ENCODE data around the gene LIPK. TPM values are rescaled to one million over a fixed set of nuclear protein-coding genes. Genes with fewer than 3 reads are reported as not detected.
"Not testable (repeated sequence)": the region's sequence is repeated elsewhere in the genome, so short reads cannot be mapped to it uniquely, and the experiment has no call there.

LIPK gene
- total RNA-seq, 1 experiment from 2014 or later: not detected

- Histone ChIP-seq H2AFZ (no peak overlapping the region), H3K36me3 (ENCODE audit: low read depth) (no peaks in the 10 kb centered on the region), H3K9me3 (ENCODE audit: insufficient read depth, low read depth) (no peaks in the 10 kb centered on the region), H3K4me1 (replicated peaks; ENCODE audit: insufficient read depth) (no peaks in the 10 kb centered on the region), H3K4me2 (no peak overlapping the region), H3K79me2 (ENCODE audit: low read depth) (no peaks in the 10 kb centered on the region), H3K9me2 (ENCODE audit: insufficient read depth) (no peaks in the 10 kb centered on the region), H3K4me3 (no peak overlapping the region), H3K27me3 (ENCODE audit: insufficient read depth, low read depth) (no peaks in the 10 kb centered on the region), H3K27ac (no peak overlapping the region), H4K20me1 (ENCODE audit: insufficient read depth) (no peaks in the 10 kb centered on the region), H3F3A (ENCODE audit: insufficient read depth, low read depth) (no peaks in the 10 kb centered on the region)
- BruUV-seq (replicated peaks): no TSS peak
- no peak for DNase-seq
- TF ChIP-seq, protein P1, sequence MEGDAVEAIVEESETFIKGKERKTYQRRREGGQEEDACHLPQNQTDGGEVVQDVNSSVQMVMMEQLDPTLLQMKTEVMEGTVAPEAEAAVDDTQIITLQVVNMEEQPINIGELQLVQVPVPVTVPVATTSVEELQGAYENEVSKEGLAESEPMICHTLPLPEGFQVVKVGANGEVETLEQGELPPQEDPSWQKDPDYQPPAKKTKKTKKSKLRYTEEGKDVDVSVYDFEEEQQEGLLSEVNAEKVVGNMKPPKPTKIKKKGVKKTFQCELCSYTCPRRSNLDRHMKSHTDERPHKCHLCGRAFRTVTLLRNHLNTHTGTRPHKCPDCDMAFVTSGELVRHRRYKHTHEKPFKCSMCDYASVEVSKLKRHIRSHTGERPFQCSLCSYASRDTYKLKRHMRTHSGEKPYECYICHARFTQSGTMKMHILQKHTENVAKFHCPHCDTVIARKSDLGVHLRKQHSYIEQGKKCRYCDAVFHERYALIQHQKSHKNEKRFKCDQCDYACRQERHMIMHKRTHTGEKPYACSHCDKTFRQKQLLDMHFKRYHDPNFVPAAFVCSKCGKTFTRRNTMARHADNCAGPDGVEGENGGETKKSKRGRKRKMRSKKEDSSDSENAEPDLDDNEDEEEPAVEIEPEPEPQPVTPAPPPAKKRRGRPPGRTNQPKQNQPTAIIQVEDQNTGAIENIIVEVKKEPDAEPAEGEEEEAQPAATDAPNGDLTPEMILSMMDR (conservative IDR thresholded peaks at IDR 0.05): peak; percentile 33; the same call in 1 of the 2 replicates
- no peak for TF ChIP-seq EZH2 (IDR thresholded peaks at IDR 0.05; ENCODE audit: low read depth)
- intact Hi-C loops (cut with micrococcal nuclease; ENCODE audit: unreplicated experiment): no loop called here
- POLR2A ChIA-PET (ENCODE audit: unreplicated experiment): no interaction called here
- CTCF ChIA-PET: no interaction called here
Measured at GRCh38 chr10:88693392-88694020, 12.5 kb upstream of the LIPK start.

DNA sequence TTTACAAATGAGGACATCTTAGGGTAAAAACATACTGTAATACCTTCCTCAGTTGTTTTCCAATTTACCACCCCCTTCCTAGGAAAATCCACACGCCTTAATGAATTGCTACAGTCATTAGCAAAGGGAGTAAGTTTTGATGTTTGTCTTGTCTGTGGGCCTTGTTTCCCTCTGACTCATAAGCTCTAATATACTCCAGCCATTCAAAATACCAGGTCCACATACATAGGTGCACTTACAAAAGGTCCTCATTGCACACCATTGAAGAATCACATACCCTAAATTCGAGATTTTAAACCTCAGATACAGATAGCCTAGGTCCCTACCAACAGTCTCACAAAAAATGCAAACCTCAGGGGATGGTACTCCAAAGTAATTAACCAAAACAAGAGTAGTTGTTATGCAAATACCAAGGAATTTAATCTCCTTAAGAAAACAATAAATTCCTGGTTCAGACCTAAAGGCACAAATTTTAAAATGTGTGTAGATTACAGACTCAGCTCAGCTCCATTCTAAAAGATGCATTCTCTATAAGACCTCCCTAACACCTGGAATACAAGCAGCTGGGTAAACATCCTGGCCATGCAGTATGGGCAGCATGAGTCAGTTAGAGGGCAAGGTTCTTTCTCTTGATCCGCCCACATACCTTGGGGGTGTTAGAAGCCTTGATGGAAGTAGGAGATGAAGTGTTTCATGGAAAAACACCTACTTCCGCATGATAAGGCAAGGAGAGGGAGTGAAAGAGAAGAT is 3.0 kb upstream of the LIPK start:
- peak overlapping the region; percentile 36 for H3K4me2 ChIP-seq
- H3K27ac ChIP-seq: peak overlapping the region; percentile 41
- H3K27me3 ChIP-seq (ENCODE audit: insufficient read depth, low read depth): no peaks in the 10 kb centered on the region
- CTCF ChIA-PET: no interaction called here
- no peaks in the 10 kb centered on the region for H3K36me3 ChIP-seq (ENCODE audit: low read depth)
- BruUV-seq (replicated peaks): no TSS peak
- TF ChIP-seq, protein P1 (conservative IDR thresholded peaks at IDR 0.05): no peak
- peak overlapping the region; percentile 3; the same call in 1 of the 2 replicates for H3K4me3 ChIP-seq
- POLR2A ChIA-PET (ENCODE audit: unreplicated experiment): interaction anchor here (0.7 kb wide), 1 partner anchor 229 kb away, joined by 6 read pairs; no protein-coding TSS in a partner anchor
- DNase-seq: peak; percentile 55 to 89
- no peaks in the 10 kb centered on the region for H3K9me2 ChIP-seq (ENCODE audit: insufficient read depth)
- intact Hi-C loops (cut with micrococcal nuclease; ENCODE audit: unreplicated experiment): no loop called here
- H4K20me1 ChIP-seq (ENCODE audit: insufficient read depth): no peaks in the 10 kb centered on the region
- no peak overlapping the region for H2AFZ ChIP-seq
- H3K4me1 ChIP-seq (replicated peaks; ENCODE audit: insufficient read depth): peaks cover 55% of the 10 kb centered on the region
- H3K79me2 ChIP-seq (ENCODE audit: low read depth): no peaks in the 10 kb centered on the region
- H3K9me3 ChIP-seq (ENCODE audit: insufficient read depth, low read depth): no peaks in the 10 kb centered on the region
- H3F3A ChIP-seq (ENCODE audit: insufficient read depth, low read depth): peaks cover 19% of the 10 kb centered on the region

GRCh38 chr10:88707429-88708155 is 1.5 kb downstream of the LIPK start:
- peaks cover 22% of the 10 kb centered on the region for H3F3A ChIP-seq (ENCODE audit: insufficient read depth, low read depth)
- peak; percentile 9 to 87 for DNase-seq
- H3K4me2 ChIP-seq: peak overlapping the region; percentile 62
- H3K27ac ChIP-seq: peak overlapping the region; percentile 86
- H2AFZ ChIP-seq: no peak overlapping the region
- H3K4me3 ChIP-seq: no peak overlapping the region
- no peak for TF ChIP-seq EZH2 (IDR thresholded peaks at IDR 0.05; ENCODE audit: low read depth)
- TF ChIP-seq, protein P1 (conservative IDR thresholded peaks at IDR 0.05): no peak
- intact Hi-C loops (cut with micrococcal nuclease; ENCODE audit: unreplicated experiment): no loop called here
- BruUV-seq (replicated peaks): no TSS peak
- no peaks in the 10 kb centered on the region for H4K20me1 ChIP-seq (ENCODE audit: insufficient read depth)
- H3K9me3 ChIP-seq (ENCODE audit: insufficient read depth, low read depth): no peaks in the 10 kb centered on the region
- H3K9me2 ChIP-seq (ENCODE audit: insufficient read depth): no peaks in the 10 kb centered on the region
- H3K4me1 ChIP-seq (replicated peaks; ENCODE audit: insufficient read depth): peaks cover 53% of the 10 kb centered on the region
- H3K27me3 ChIP-seq (ENCODE audit: insufficient read depth, low read depth): no peaks in the 10 kb centered on the region
- ChIA-PET CTCF (interaction anchor here (0.5 kb wide), 1 partner anchor 13 kb away, joined by 6 read pairs; no protein-coding TSS in a partner anchor), POLR2A (ENCODE audit: unreplicated experiment) (interaction anchor here (0.6 kb wide), 1 partner anchor 44 kb away, joined by 3 read pairs; no protein-coding TSS in a partner anchor)
- H3K79me2 ChIP-seq (ENCODE audit: low read depth): no peaks in the 10 kb centered on the region
- no peaks in the 10 kb centered on the region for H3K36me3 ChIP-seq (ENCODE audit: low read depth)

DNA sequence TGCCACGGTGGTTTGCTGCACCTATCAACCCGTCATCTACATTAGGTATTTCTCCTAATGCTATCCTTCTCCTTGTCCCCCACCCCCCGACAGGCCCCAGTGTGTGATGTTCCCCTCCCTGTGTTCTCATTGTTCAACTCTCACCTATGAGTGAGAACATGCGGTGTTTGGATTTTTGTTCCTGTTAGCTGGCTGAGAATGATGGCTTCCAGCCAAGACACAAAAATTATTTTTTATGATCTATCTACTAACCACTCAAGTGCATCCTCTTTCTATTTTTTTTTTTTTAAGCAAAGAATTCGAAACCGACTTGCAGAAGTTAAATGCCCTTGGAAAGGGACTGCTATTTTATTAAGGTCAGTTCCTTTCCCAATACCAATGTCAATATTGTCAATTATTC is 3.3 kb downstream of the LIPK start:
- H3K36me3 ChIP-seq (ENCODE audit: low read depth); H3K27me3 ChIP-seq (ENCODE audit: insufficient read depth, low read depth); H3K4me2 ChIP-seq; CTCF ChIA-PET; H3K9me3 ChIP-seq (ENCODE audit: insufficient read depth, low read depth); H3K9me2 ChIP-seq (ENCODE audit: insufficient read depth); H4K20me1 ChIP-seq (ENCODE audit: insufficient read depth); H2AFZ ChIP-seq; H3K4me3 ChIP-seq; H3K79me2 ChIP-seq (ENCODE audit: low read depth); DNase-seq; BruUV-seq (replicated peaks); intact Hi-C loops (cut with micrococcal nuclease; ENCODE audit: unreplicated experiment); H3K27ac ChIP-seq; POLR2A ChIA-PET (ENCODE audit: unreplicated experiment): not testable (repeated sequence)
- H3F3A ChIP-seq (ENCODE audit: insufficient read depth, low read depth): peaks cover 14% of the 10 kb centered on the region
- H3K4me1 ChIP-seq (replicated peaks; ENCODE audit: insufficient read depth): peaks cover 36% of the 10 kb centered on the region
